NCI-H446 treated with DMSO at 0.1 percent for 48 hours (cell line): ENCODE results near the gene MAGEF1.

ENCODE experiments used
- DNase-seq: peaks from one replicate; lab custom pipeline; 2025; lab: John Stamatoyannopoulos, UW

Gene MAGEF1

DNA sequence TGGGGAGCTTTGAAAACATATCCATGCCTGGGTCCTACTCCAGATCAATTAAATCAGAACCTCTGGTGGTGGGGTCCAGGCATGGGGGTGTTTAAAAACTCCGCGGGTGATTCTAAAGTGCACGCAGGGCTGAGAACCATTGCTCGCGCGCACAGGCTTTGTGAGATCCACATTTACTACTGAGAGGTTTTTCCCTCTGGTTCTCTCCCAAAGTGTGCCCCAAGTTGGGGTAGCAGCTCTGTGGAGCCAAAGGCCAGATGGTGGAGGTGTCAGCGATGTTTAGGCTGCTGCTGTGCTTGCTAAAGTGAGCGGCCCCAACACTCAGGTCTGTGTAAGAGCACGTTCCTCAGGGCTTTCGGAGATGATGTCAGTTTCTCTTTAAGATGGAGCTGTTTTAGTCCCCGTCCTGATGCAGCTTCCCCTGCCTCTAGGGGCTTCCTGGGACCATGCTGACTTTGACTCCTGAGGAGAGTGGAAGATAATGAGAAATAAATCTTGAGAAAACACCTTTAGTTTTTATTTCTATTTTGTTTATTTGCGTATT lies 13.4 kb upstream of the MAGEF1 start:
- no peak for DNase-seq

DNA sequence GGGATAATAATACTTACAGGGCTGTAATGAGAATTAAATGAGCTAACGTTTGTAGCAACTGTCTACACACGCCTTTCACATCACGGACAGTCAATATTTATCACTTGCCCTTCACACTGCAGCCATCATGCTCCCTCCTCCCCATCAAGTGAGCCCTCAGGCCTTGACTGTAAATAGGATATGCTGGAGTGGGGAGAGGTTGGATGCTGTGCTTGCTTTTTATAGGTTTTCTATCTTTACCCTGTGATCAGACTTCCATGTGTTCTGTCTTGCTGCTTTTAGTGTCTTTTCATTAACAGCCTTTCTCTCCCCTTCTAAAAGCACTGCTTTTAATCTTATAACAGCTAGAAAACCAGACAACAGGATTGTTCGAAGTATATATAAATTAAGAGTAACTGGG lies 12.8 kb upstream of the MAGEF1 start:
- DNase-seq: no peak

DNA sequence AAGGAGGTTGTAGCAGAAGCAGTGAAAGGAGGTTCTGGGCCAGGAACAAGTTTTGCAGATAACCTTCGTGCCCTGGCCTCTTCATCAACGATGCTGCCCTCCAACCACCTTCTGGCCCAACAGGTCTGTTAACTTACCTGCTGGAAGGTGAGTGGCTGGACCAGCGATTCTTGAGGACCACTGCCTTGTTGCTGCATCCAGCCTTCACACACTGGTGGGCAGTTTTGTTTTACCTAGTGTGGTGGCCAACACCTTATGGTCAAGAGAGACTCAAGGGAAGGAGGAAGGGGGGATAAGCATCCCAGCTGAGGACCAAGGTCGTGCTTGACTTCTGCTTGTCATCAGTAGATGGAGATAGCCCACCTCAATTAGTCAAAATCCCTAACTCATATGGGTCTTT lies 7.8 kb upstream of the MAGEF1 start:
- no peak for DNase-seq

DNA sequence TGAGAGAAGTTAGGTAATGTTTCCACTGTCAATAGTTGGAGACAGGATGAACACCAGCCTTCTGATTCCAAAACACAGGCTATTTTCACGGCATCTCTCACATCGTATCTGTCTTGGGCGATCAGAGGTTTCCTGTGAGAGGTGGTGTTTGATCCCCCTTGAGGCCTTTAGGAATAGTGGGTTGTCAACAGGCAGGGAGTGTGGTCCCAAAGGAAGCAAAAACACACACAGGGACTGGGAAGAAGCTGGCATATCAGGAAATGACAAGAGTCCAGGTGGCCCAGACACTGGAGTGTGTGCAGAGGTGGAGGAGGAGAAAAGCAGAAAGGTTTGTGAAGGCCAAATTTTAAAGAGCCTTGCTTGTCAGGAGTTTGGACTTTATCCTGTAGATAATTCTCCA lies 6.6 kb upstream of the MAGEF1 start:
- DNase-seq: no peak

DNA sequence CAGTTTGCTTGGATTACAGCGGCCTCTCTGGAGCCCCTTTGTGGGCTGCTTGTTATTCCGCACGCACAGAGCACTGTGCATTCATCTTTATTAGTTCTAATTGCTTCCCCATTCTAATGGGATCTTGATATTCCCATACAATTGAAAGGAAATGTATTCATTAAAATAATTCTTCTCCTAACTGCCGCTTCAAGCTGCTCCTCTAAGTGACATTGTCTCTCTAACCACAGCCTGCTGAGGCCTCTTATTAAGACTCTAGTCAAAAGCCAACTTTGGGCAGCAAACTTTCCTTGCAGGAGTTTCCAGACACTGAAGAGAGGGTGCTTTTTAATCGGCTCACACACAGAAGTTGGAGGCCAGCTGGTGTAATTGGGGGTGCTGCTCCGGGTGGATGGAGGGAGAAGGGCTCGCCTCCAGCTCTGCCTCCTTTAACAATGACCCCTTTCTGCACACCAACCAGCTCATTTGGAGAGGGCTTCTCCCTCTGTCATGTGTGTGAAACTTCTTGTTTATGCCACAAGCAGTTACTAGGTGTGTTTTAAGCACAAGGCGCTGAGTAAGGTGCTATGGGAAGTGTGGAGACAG lies 5.6 kb upstream of the MAGEF1 start:
- DNase-seq: no peak

DNA sequence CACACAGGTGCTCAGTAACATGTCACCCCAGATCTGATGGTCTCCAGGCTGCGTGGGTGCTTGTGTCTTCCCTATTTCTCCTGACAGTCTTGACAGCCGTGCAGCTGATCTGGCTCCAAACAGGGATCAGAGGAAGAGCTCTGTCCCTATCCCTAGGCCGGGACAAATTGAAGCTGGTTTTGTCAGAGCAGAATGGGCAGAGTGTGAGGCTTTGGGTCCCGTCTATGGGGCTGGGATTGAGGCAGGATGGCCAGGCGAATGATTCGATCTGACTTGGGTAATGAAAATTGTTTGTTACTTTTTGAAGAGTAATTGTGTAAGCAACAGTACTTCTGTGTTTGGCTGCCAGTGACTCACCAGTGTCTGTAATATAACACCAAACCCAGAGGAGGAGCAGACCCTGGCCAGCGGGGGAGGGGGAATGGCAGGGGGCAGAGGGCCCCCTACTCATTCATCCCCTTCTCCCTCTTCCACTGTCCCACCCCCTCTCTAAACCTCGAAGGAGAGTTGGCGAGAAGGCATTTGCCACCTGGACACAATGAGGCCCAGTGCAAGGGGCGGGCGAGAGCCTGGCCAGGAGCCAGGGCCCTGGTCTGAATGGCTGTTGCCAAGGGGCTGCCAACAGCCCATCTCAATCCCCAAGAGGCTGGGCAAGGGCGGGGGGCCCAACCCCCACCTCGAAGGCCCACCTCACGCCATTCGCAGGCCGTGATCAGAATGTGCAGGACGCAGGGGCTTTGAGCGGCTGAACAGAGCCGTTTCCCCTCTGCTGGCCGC lies 4.9 kb upstream of the MAGEF1 start:
- DNase-seq: peak; percentile 41

DNA sequence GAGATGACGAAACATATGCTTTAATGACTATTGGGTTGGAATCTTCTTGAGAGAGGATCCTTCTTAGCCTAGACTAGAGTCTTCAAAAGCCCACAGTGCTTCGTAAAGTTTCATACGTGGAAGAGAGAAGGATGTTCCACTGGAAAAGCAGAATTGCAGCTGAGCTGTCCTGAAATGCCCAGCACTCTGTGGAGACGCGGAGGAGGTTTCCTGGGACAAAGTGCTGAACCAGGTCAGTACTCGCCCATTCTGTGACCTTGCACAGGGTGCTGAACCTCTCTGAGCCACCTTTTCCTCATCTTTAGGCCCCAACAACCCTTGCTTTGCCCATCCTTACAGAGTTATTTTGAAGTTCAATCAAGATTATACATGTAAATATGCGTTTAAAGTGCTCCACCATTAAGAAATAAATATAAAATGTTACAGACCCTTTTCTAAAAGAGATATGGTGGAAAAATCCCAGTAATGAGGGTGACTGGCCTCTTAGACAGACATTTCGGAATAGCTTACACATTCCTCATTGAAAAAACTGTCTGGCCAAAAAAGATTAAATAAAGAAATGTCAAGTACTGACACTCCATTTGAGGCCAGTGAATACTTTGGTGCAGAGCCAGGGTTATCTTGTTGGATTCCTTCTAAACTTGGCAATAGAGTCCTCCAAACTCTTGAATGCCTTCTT lies 4.2 kb upstream of the MAGEF1 start:
- DNase-seq: no peak

DNA sequence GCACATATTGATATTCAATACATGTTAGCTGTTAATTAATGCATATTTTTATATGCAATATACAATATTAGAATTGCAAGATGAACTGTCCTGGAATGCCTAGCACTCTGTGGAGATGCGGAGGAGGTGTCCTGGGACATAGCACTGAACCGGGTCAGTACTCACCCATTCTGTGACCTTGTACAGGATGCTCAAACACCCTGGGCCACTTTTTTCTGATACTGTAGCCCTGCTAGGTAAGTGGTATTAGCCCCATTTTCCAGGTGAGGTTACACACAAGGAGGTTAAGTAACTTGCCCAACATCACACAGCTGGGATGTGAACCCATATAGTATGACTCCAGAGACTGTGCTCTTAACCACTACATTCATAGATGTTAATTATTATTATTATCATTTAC lies 1.7 kb upstream of the MAGEF1 start:
- no peak for DNase-seq

DNA sequence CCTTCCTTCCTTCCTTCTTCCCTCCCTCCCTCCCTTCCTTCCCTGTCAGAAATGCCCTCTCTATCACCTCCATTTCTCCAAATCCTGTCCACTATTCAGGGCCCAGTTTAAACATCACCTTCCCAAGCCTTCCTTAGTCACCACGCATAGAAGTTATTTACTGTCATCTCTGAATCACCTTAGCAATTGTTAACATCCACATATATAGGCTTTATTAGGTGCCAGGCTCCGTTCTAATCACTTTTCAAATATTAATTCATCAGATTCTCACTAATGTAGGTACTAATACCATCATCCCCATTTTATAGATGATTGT lies 1.1 kb upstream of the MAGEF1 start:
- no peak for DNase-seq

DNA sequence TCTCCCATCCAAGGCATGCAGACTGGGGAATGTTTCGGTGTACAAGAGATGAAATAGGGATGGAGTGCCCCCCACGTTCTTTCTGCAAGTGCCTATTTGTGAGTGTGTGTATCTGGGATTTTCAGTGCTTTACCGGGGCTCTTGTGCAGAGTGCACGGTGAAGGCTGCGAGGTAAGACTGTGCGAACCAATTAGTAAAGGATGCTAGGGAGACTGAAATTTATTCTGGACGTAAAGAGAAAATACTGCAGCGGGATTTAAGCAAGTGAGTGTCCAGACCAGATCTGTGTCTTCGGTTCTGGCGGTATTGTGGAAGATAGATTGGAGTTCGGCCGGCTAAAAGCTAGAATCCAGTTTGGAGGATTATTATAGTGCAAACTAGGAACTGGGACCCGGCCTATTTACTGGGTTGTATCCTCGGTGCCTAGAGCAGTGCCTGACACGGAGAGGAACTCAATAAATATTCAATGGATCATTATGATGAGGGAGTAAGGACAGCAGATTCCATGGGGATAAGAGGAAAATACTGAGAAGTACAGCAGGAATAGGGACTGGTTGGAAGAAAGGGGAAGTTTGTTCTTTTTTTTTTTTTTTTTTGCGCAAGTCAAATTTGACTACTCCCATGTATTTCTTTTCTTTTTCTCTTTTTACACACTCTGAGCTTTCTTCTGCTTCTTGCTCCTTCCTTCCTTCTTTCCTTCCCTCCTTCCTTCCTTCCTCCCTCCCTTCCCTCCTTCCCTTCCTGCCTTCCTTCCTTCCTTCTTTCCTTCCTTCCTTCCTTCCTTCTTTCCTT lies 580 bp upstream of the MAGEF1 start:
- DNase-seq: no peak

DNA sequence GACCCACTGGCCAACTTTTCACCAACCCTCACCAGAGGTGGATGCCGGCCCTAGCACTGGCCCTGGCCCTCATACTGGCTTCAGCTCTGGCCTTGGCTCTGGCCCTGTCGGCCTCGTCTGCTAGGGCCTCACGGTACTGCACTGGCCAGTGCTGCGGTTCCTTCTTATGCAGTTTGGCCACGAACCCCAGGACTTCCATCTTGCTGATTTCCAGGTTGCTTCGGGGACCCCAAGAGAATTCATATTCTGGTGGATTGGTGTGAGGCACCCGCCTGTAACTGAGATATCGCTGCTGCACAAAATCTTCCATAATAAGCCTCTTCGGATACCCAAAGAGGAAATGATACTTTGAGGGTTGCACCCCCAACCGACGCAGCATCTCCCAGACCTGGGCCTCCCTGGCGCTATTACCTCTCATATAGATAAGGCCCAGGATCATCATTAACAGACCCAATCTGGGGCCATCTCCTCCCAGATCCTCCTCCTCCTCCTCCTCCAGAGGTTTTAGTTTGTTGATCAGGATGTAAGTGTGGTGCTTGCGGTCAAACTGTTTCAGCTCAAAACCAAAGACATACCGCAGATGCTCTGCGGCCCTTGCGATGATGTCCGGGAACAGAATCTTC lies 883 bp downstream of the MAGEF1 start:
- no peak for DNase-seq

DNA sequence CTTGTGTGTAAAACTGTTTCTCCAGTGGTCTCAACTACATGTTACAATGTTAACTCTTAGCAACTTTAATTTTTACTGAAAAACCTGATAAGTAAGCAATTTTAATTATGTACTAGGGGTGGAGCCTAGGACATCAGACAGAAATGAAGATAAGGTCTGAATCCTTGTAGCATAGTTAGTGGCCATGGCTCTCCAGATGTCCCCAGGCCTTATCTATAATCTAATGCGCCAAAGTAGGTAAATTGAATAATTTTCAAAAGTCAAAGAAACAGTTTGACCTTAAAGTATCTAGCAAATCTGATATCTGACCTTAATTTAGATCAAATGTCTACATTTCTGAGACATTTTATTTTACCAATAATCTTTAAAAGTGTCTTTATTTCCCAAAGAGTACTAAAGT lies 8.2 kb downstream of the MAGEF1 start:
- DNase-seq: no peak

DNA sequence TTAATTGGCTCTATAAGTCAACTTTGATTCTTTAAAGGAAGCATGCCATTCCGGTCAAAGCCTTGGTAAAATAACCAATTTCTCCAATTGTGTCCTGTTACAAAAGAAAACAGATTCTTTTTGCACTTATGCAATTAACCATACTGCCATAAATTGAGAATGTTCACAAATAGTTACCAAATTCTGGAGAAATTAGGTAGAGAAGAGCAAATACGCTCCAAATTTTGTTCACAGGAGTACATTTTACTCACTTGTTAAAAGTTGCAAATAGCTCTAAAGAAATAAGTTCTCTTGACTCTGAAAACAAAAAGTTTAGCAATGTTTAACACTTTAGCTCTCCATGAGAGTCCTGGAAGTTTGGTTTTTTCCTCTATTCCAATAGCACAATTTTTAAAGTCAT lies 11.1 kb downstream of the MAGEF1 start:
- no peak for DNase-seq

DNA sequence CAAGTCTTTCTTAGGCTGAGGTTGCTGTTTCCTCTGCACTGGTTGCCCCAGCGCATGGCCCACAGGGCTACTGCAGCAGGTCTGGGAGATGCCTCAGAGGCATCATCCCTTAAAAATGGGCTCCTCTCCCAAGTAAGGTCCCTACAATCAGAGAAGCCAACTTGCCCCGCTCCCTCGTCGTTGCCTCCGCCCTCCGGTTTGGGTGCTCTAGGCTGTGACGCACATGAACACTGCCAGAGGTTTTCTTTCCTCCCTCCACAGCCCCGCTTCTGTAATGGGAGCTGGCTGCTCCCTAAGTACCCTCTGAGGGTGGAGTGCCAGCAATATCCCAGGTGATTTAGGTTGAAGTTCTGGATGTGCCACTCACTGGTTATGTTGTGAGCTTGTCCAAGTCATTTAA lies 14.0 kb downstream of the MAGEF1 start:
- no peak for DNase-seq

DNA sequence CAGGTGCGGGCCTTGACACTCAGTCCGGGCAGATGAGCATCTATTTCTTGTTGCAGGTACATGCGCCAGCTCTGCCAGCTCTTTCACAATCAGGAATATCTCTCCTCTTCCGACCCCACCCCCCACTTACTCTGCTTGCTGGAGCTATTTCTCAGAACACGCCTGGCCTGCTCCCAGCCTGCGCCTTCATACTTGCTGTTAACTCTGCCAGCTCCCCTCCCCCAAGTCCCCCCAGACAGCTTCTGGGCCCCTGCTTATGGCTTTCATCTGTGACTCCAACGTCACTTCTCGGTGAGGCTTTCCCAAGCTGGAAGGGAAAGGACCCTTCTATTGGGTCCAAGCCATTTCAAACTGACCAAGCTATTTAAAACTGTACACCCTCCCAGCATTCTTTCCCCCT lies 15.2 kb downstream of the MAGEF1 start:
- no peak for DNase-seq

DNA sequence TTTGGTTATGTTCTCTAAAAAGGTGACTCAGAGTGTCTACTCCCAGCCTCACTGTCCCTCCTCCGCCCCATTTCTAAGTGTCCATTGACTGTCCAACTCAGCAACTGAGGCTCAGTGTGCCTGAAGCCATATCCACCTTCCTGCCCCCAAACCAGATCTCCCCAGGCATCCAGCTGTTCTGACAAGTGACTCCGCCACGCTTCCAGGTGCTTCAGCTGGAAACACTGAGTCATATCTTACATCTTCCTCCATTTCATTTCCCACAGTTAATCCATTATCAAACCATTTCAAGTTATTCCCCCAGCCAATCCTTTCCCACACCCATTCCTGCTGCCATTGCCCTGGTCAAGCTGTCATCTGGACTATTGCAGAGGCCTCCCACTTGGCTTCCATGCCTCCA lies 17.1 kb downstream of the MAGEF1 start:
- DNase-seq: no peak

DNA sequence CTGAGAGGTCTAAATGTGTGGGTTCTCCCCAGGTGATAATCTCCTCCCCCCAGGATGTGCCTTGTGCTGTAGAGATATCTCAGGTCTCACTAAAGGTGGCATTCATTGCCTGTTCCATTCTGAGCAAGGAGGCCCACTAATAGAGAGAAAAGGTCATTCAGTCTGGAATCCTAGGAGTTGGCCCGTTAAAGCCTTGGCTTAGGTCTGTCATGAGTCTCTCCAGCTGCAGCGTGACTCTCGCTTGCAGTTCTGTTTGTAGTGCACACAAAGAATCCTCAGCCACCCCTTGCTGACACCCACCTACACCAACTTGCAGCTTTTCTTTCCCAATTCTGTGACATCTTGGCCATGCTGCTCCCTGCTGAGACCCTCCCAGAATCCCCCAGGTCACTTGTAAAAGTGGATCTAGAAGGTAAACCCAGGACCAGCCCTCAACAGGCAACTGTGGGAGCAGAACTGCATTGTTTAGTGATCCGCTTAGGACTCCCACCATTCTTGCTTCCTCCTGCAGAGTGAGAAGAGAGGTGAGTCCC lies 17.7 kb downstream of the MAGEF1 start:
- DNase-seq: no peak

DNA sequence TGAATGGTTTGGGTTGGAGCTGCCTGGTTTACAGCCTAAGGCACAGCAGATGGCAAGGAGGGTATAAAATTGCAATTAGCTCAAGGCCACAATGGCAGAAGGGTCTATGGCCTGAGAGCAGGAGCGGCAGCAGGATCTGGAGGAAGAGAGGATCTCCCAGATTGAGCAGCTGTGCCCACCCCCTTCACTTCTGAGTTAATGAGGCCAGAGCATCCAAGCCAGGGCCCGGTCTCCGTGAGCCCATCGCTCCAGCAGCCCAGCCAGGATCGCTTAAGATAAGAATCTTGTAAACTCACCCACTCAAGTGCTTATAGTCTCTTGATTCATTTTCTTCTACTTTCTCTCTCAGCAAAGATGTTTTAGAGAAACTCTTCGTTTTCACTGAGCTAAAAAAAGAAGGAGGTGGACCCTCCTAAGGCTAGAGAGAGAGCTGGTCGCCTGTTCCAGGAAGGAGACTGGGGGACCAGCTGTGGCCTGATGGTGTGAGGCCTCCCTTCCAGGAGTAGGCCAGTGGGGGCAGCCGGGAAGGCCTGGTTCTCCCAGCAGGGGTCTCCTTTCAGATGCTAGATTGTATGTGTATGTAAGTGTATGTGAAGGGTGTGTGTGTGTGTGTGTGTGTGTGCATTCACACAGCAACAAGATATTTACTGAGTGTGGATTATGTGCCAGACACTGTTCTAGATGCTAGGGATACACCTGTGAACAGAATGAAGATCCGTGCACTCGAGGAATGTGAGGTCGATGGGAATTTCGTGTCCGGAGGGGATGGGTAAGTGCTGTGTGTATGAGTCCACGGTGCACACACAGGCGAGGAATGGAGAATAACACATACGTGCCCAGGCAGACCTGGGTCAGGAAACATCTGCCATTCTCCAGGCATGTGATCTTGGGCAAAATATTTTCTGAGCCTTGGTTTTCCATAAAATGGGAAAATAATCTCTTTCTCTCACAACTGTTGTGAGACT lies 18.6 kb downstream of the MAGEF1 start:
- DNase-seq: no peak

DNA sequence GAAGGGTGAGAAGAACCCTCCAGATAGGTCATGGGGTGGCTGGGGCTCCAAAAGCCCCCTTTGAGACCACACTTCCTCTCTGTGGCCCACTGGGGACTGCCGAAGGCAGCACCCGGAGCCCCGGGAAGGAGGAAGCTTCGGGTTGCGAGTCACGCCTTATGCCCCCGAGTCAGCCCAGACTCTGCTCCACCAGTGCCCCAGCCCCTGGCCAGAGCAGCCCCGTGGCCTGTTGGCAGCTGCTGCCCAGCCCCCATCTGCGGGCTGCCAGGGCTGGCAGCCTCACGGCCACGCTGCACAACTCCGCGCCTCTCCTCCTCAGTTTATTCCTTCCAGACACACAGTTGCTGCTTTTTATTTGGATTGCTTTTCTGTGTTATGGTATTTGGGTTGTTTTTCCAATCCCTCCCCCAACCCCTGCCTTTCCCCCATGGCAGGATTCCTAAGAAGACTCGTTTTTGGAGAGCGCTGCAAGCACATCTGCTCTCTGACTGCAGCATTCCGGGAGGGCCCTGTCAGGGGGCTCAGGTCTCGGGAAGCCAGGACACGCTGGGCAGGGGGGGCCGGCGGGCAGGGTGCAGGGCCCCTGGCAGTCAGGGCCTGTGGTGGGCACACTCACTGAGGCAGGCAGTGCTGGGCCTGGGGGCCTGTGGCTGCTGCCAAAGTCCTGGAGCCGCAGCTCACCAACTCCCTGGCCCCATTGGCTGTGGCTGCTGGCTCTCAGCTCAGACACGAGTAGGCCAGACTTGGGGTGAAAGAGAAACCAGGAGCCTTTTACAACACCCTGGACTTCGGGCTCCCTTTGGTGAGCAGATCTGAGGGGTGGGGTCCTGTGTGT lies 20.2 kb downstream of the MAGEF1 start:
- DNase-seq: no peak
